CD4-positive, alpha-beta memory T cell (primary cell): ENCODE measurements around the gene FXYD1. TPM values are rescaled to one million over a fixed set of nuclear protein-coding genes. Genes with fewer than 3 reads are reported as not detected.
A peak's percentile ranks its signal among the peaks of the same experiment; 100 is the strongest.

Experiments used
- CTCF ChIA-PET: fragments of 350-600 bp; sonication (Branson Sonifier 250); formaldehyde crosslinking; loops from one replicate; lab custom pipeline; 2021; ENCODE audit warnings: inconsistent platforms; ENCODE audit not compliant: partially characterized antibody; lab: Charles Lee
- POLR2A ChIA-PET: fragments of 350-600 bp; sonication (Branson Sonifier 250); formaldehyde crosslinking; loops from one replicate; lab custom pipeline; 2021; ENCODE audit not compliant: partially characterized antibody; lab: Charles Lee
- DNase-seq, 5 donors: peaks; one replicate each; pipeline versions ENCODE4 v3.0.0 to v3.0.0-alpha.2; 2020 to 2022; ENCODE audit warnings: mixed read lengths in 1 of 5
- H3K27ac ChIP-seq: one replicate; pipeline ENCODE4 v1.7.0; 2013; ENCODE audit warnings: low read depth, low read length
- H3K27me3 ChIP-seq: 2 replicates; pipeline ENCODE4 v1.7.0; 2013; ENCODE audit warnings: mild to moderate bottlenecking, low read length, moderate library complexity; ENCODE audit not compliant: insufficient read depth
- H3K36me3 ChIP-seq: 2 replicates; pipeline ENCODE4 v1.7.0; 2013; ENCODE audit warnings: mild to moderate bottlenecking, low read length, moderate library complexity; ENCODE audit not compliant: insufficient read depth
- H3K4me1 ChIP-seq: 2 replicates; pipeline ENCODE4 v1.7.0; 2013; ENCODE audit warnings: mild to moderate bottlenecking, low read length, moderate library complexity; ENCODE audit not compliant: insufficient read depth
- H3K4me3 ChIP-seq, 2 donors: one replicate each; pipeline ENCODE4 v1.7.0; 2013; ENCODE audit warnings: low read length in 2 of 2, mild to moderate bottlenecking in 1 of 2
- H3K9me3 ChIP-seq, 2 donors: one replicate each; pipeline ENCODE4 v1.7.0; 2013; ENCODE audit warnings: low read length in 2 of 2, control low read depth in 1 of 2; ENCODE audit not compliant: control insufficient read depth in 1 of 2
- H3K27ac Mint-ChIP-seq, 7 donors: one replicate each; pipeline ENCODE4 v1.8.0; 2020 to 2021; ENCODE audit warnings: mixed read lengths in 7 of 7, mild to moderate bottlenecking in 6 of 7, inconsistent platforms in 3 of 7, moderate library complexity in 3 of 7
- H3K27me3 Mint-ChIP-seq, 2 donors: one replicate each; pipeline ENCODE4 v1.8.0; 2020 to 2021; ENCODE audit warnings: mixed read lengths in 2 of 2
- H3K36me3 Mint-ChIP-seq, 2 donors: one replicate each; pipeline ENCODE4 v1.8.0; 2020 to 2021; ENCODE audit warnings: mixed read lengths in 2 of 2, inconsistent platforms in 1 of 2, mild to moderate bottlenecking in 1 of 2
- H3K4me1 Mint-ChIP-seq, 4 donors: one replicate each; pipeline ENCODE4 v1.8.0; 2020 to 2021; ENCODE audit warnings: mixed read lengths in 4 of 4, mild to moderate bottlenecking in 1 of 4
- H3K4me3 Mint-ChIP-seq, 8 donors: one replicate each; pipeline ENCODE4 v1.8.0; 2020 to 2021; ENCODE audit warnings: mixed read lengths in 8 of 8, mild to moderate bottlenecking in 7 of 8, moderate library complexity in 6 of 8, inconsistent platforms in 3 of 8
- H3K9me3 Mint-ChIP-seq, 8 donors: one replicate each; pipeline ENCODE4 v1.8.0; 2020 to 2021; ENCODE audit warnings: mixed read lengths in 8 of 8, mild to moderate bottlenecking in 5 of 8, inconsistent platforms in 3 of 8, moderate library complexity in 1 of 8
- intact Hi-C: fragments of 100-400 bp; cut with micrococcal nuclease; formaldehyde crosslinking; loops from one replicate; pipeline ENCODE4 v1.15.1; 2023
- polyA plus RNA-seq, 2 donors: library from polyadenylated mRNA; unstranded; fragments of 300-500 nt; fragmentation: Illumina TruSeq; gene quantifications; one replicate each; pipeline ENCODE4 v1.2.3, GENCODE V29; 2021
- total RNA-seq, 2 experiments: library from RNA; stranded (reverse); gene quantifications; one replicate each; pipeline ENCODE4 v1.2.3, GENCODE V29; 2021

Gene FXYD1
- total and polyA plus RNA-seq, 4 experiments from 2014 or later: 0.58 to 4.4 (median 3.4) TPM

- Histone ChIP-seq H3K9me3 (no peaks in the 10 kb centered on the region), H3K36me3 (no peaks in the 10 kb centered on the region), H3K27ac (no peak overlapping the region), H3K4me3 (no peak overlapping the region), H3K27me3 (no peaks in the 10 kb centered on the region), H3K4me1 (peaks cover 11% of the 10 kb centered on the region)
- peaks cover 4 to 25% (median 14%) of the 10 kb centered on the region in 4 donors for H3K4me1 Mint-ChIP-seq
- H3K27ac Mint-ChIP-seq: peak overlapping the region in 1 of 7 donors; percentile 72
- intact Hi-C loops: no loop called here
- H3K27me3 Mint-ChIP-seq: no peaks in the 10 kb centered on the region
- CTCF ChIA-PET: interaction anchor here (1.0 kb wide), 1 partner anchor 31 kb away, joined by 3 read pairs; no protein-coding TSS in a partner anchor
- no peak overlapping the region for H3K4me3 Mint-ChIP-seq
- POLR2A ChIA-PET: no interaction called here
- DNase-seq: no peak
- H3K36me3 Mint-ChIP-seq: no peaks in the 10 kb centered on the region
- H3K9me3 Mint-ChIP-seq: peaks cover 0 to 10% (median 0%) of the 10 kb centered on the region in 8 donors
These were observed 46.3 kb downstream of the FXYD1 start for GRCh38 chr19:35184884-35185283.

Other genes starting within 250 kb of the FXYD1 start
- 1 to 10 TPM; 9.2 to 9.7 TPM for gene ZNF30, start 211.9 kb upstream of the FXYD1 start, total RNA-seq
- gene ZNF30, start 211.9 kb upstream of the FXYD1 start, polyA plus RNA-seq: 1 to 10 TPM; 5.4 to 5.7 TPM
- gene ZNF792, start 174.6 kb upstream of the FXYD1 start, total RNA-seq: 10 to 100 TPM; 33.9 to 34.7 TPM
- gene ZNF792, start 174.6 kb upstream of the FXYD1 start, polyA plus RNA-seq: 10 to 100 TPM; 10.1 to 23.9 TPM
- gene GRAMD1A, start 138.5 kb upstream of the FXYD1 start, total RNA-seq: 100 to 1,000 TPM; 205 to 221 TPM
- 10 to 100 TPM; 16.3 to 55.4 TPM for gene GRAMD1A, start 138.5 kb upstream of the FXYD1 start, polyA plus RNA-seq
- 1 to 10 TPM; 1.4 to 1.5 TPM for gene SCN1B, start 108.4 kb upstream of the FXYD1 start, total RNA-seq
- gene SCN1B, start 108.4 kb upstream of the FXYD1 start, polyA plus RNA-seq: under 1 TPM in 1 of 2 donors, not detected in 1; 0.64 TPM
- gene HPN, start 97.1 kb upstream of the FXYD1 start, total RNA-seq: under 1 TPM in 1 of 2 experiments, not detected in 1; 0.15 TPM
- gene HPN, start 97.1 kb upstream of the FXYD1 start, polyA plus RNA-seq: under 1 TPM in 1 of 2 donors, not detected in 1; 0.57 TPM
- not detected for gene FXYD3, start 23.0 kb upstream of the FXYD1 start, total RNA-seq
- gene FXYD3, start 23.0 kb upstream of the FXYD1 start, polyA plus RNA-seq: not detected
- under 1 TPM; 0.72 to 0.81 TPM for gene LGI4, start 3.8 kb upstream of the FXYD1 start, total RNA-seq
- not detected for gene LGI4, start 3.8 kb upstream of the FXYD1 start, polyA plus RNA-seq
- gene FXYD7, start 4.4 kb downstream of the FXYD1 start, total RNA-seq: 10 to 100 TPM in 1 of 2 experiments, 1 to 10 TPM in 1; 9.6 to 10.1 TPM
- gene FXYD7, start 4.4 kb downstream of the FXYD1 start, polyA plus RNA-seq: 10 to 100 TPM in 1 of 2 donors, 1 to 10 TPM in 1; 5.5 to 11.1 TPM
- 100 to 1,000 TPM; 473 to 484 TPM for gene FXYD5, start 15.9 kb downstream of the FXYD1 start, total RNA-seq
- gene FXYD5, start 15.9 kb downstream of the FXYD1 start, polyA plus RNA-seq: 100 to 1,000 TPM; 452 to 833 TPM
- gene FAM187B, start 89.9 kb downstream of the FXYD1 start, total RNA-seq: not detected
- not detected for gene FAM187B, start 89.9 kb downstream of the FXYD1 start, polyA plus RNA-seq
- gene LSR, start 110.2 kb downstream of the FXYD1 start, total RNA-seq: 10 to 100 TPM; 45.8 to 48.9 TPM
- 10 to 100 TPM; 76.1 to 91.6 TPM for gene LSR, start 110.2 kb downstream of the FXYD1 start, polyA plus RNA-seq
- gene USF2, start 130.1 kb downstream of the FXYD1 start, total RNA-seq: 100 to 1,000 TPM; 204 to 216 TPM
- gene USF2, start 130.1 kb downstream of the FXYD1 start, polyA plus RNA-seq: 1 to 10 TPM; 2.2 to 9.4 TPM
- 1 to 10 TPM; 1.2 to 2.7 TPM for gene HAMP, start 143.7 kb downstream of the FXYD1 start, total RNA-seq
- gene HAMP, start 143.7 kb downstream of the FXYD1 start, polyA plus RNA-seq: not detected
- gene MAG, start 153.3 kb downstream of the FXYD1 start, total RNA-seq: not detected
- gene MAG, start 153.3 kb downstream of the FXYD1 start, polyA plus RNA-seq: not detected
- gene CD22, start 190.4 kb downstream of the FXYD1 start, total RNA-seq: under 1 TPM; 0.30 to 0.32 TPM
- 1 to 10 TPM in 1 of 2 donors, under 1 TPM in 1; 0.32 to 1.8 TPM for gene CD22, start 190.4 kb downstream of the FXYD1 start, polyA plus RNA-seq
- not detected for gene FFAR1, start 209.1 kb downstream of the FXYD1 start, total RNA-seq
- gene FFAR1, start 209.1 kb downstream of the FXYD1 start, polyA plus RNA-seq: not detected
- not detected for gene FFAR3, start 219.6 kb downstream of the FXYD1 start, total RNA-seq
- gene FFAR3, start 219.6 kb downstream of the FXYD1 start, polyA plus RNA-seq: not detected
- not detected for gene GPR42, start 232.2 kb downstream of the FXYD1 start, total RNA-seq
- not detected for gene GPR42, start 232.2 kb downstream of the FXYD1 start, polyA plus RNA-seq